GM20000 (cell line): Measurements from ENCODE around the gene DSC1.

Experiments
- DNase-seq: peaks from one replicate; pipeline ENCODE4 v3.0.0; 2012; ENCODE audit warnings: low spot score
- TF ChIP-seq, protein P1 (sequence below): IDR thresholded peaks from 2 replicates; pipeline ENCODE4 v1.5.1; 2012; ENCODE audit warnings: mild to moderate bottlenecking, control low read depth; ENCODE audit errors: extremely low read depth, missing control alignments

DSC1 gene

DNA sequence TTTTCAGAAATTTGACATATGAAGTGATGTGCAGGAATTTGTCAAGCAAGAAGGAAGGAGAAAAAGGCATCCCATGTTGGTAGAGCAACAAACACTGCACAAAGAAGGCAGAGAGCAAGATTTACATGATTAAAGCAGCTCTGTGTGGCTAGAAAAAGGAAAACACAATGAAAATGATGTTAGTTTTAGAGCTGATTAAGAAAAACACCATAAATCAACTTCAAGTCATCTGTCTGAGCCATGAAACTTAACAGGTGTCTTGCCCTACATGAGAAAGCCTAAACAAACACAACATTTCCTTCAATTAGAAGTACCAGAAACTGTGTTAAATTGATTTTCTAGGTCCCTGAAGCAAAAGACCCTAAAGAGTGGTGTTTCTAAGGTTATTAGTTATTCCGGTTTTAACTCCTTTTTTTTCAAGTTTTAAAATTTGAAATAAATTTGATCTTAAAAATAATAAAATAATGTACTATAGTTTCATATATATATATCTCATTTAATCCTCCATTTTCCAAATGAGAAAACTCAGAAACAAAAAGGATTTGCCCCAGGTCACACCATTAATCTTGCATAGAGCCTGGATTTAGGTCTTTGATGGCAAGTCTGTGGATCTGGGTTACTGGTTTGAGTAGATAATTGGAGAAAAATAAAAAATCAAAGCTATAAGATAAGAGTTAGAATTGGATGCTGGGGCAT lies 8.6 kb upstream of the DSC1 start:
- DNase-seq, result no peak
- TF ChIP-seq, protein P1, sequence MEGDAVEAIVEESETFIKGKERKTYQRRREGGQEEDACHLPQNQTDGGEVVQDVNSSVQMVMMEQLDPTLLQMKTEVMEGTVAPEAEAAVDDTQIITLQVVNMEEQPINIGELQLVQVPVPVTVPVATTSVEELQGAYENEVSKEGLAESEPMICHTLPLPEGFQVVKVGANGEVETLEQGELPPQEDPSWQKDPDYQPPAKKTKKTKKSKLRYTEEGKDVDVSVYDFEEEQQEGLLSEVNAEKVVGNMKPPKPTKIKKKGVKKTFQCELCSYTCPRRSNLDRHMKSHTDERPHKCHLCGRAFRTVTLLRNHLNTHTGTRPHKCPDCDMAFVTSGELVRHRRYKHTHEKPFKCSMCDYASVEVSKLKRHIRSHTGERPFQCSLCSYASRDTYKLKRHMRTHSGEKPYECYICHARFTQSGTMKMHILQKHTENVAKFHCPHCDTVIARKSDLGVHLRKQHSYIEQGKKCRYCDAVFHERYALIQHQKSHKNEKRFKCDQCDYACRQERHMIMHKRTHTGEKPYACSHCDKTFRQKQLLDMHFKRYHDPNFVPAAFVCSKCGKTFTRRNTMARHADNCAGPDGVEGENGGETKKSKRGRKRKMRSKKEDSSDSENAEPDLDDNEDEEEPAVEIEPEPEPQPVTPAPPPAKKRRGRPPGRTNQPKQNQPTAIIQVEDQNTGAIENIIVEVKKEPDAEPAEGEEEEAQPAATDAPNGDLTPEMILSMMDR, result no peak

DNA sequence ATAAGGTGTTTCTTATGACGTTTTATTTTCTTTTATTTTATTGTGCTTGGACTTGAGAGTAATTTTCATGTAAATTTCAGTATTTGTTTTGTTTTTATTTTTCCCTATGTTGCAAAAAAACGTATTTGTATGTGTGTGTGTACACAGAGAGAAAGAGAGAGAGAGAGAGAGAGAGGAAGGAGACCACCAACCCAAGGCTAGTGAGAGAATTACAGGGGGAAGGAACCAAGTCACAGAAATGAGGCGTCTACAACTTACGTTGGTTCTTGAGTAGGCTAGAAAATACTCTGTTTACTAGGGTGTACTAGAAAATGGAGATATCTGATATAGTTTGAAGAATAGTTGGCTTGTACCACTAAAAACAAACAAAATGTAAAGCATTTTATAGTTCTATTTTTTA lies 7.7 kb upstream of the DSC1 start:
- no peak for DNase-seq
- TF ChIP-seq, protein P1, result no peak

DNA sequence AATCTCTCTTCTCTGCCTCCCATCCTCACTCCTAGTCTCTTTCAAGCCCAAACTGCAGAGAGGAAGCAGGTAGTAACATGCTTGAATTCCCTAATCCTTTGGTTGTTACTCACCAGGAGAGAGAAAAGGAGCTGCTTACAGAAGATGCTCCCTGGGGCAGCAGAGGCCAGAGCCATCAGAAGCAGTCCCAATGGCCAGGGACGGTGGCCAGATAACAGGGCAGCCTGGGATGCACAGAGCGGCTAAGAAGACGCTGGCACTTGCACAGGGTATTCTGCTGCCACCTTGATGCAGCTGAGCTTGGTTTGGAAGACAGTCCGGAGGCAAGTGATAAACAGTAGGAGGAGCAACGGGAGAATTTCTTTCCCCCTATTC lies 250 bp downstream of the DSC1 start:
- TF ChIP-seq, protein P1, result no peak
- DNase-seq, result no peak

DNA sequence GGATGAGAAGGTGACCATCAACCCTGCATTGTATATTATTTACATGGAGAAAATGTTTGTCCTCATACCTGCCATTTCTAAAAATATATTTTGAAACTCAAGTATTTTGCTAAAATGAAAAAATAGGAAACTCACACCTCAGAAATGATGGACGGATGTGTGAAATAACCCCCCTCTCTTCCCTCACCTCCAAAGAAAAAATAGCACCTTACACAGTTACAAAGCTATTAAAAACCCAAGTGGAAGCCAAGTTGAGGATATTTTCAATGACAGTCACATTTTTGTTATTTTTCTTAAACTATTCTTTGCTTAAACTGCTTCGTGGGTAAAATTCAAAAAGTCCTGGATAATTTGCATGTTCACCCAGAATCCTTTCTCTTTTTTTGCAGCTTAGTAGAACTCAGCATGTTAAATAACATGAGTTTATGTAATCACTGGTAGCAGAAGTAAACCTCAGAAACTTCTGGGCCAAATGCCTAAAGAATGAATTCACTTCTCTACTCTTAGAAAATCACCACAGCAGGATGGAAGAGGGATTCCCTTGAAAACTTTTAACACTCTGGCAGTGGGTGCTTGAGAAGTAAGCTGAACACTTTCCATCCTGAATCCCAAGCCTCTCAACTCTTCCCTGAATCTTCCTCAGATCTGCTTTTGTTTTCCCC lies 768 bp downstream of the DSC1 start:
- DNase-seq, result no peak
- TF ChIP-seq, protein P1, result no peak

DNA sequence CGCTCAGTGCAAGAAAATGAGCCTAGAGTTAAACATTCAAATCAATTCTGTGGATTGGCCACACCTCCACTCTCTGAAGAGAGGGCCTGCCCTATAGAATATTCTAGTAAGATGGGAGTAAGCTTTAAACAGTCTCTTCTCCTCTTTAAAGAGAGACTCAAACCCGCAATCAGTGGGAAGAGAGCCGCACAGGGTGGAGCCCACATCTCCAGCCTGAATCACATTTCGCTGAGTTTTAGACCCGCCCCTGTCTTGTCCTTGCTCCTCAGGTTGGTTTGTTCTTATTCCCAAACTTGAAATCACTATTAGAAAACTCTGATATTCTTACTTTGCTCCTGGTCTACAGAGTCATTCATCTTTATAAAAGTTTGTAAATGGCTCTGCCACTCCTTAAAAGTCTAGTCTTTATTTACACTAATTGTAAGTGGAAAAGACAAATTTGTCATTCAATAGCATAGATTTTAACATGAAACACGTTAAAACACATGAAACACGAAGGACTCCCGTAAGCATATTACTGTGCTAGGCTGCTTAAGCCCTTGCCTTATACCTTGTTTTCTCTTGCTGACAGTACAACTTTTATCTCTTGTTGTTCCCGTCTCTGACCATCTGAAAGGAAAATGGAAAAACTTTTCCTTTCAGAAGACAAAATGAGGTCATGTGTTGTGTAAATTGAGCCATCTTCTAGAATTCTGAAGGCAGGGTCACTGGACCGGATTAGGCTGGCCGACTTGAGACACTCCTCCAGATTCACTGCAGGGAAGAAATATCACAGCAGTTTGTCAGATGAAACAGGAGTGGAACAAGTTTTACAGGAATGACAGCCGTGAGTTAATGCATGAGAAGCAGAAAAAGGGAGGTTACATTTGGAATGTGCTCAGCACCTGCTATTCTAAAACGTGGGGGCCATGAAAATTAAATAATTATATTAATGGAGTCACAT lies 5.6 kb downstream of the DSC1 start:
- TF ChIP-seq, protein P1, result no peak
- DNase-seq, result no peak

DNA sequence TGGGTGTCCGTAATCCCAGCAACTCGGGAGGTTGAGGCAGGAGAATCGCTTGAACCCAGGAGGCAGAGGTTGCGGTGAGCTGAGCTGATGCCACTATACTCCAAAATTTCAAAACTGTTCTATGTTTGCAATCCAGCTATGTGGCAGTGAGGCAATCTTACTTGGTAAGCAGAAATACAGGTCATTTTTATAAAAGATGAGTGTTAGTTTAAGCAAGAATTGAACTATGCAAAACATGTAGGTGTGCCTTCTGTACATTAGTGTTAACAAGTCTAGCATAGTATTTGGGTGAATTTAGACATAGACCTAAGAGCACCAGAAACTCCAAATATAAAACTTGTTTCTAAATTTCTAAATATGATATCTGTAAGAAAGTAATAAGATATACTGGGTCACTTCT lies 7.2 kb downstream of the DSC1 start:
- TF ChIP-seq, protein P1, result no peak
- no peak for DNase-seq

DNA sequence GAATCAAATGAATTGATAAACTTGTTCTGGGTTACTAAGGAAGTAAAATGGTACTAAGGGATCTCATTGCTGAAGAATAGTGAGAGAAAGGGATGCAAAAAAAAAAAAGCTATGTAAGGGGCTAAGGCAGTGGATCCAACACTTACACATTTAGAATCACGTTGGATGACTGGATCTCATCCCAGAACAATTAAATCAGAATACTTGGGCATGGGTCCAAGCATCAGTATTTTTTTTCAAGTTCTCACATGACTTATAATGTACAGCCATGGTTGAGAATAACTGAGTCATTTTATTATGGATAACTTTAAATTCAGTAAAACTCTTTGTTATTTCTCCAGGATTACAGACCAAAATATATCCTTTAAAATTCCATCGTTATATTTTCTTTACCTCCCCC lies 8.5 kb downstream of the DSC1 start:
- DNase-seq, result no peak
- TF ChIP-seq, protein P1, result no peak
